Neutrophil (primary cell): ENCODE measurements around the gene TLE3.
A peak's percentile ranks its signal among the peaks of the same experiment; 100 is the strongest.

Source experiments
- H3K27ac ChIP-seq: fragments of 200-600 bp; sonication (generic); 2 replicates; pipeline ENCODE4 v1.5.1; 2016; ENCODE audit warnings: mild to moderate bottlenecking, moderate library complexity
- H3K27me3 ChIP-seq: fragments of 200-600 bp; sonication (generic); 2 replicates; pipeline ENCODE4 v1.6.0; 2016; ENCODE audit warnings: mild to moderate bottlenecking
- H3K36me3 ChIP-seq: fragments of 200-600 bp; sonication (generic); 2 replicates; pipeline ENCODE4 v1.5.1; 2017
- H3K4me1 ChIP-seq, 2 experiments: fragments of 200-600 bp in 1 of 2; sonication (generic) in 1 of 2; 1 replicate in 1 of 2; 2 replicates in 1 of 2; pipeline versions ENCODE4 v1.5.1 to v1.6.1; 2013 to 2016; ENCODE audit warnings: low read depth in 1 of 2, low read length in 1 of 2, mild to moderate bottlenecking in 1 of 2, moderate library complexity in 1 of 2; ENCODE audit not compliant: control insufficient read depth in 1 of 2, insufficient read depth in 1 of 2
- H3K4me3 ChIP-seq, 2 experiments: fragments of 200-600 bp in 1 of 2; sonication (generic) in 1 of 2; 1 replicate in 1 of 2; 2 replicates in 1 of 2; pipeline ENCODE4 v1.5.1; 2013 to 2016; ENCODE audit warnings: low read depth in 1 of 2, low read length in 1 of 2, mild to moderate bottlenecking in 1 of 2, moderate library complexity in 1 of 2
- H3K9me3 ChIP-seq: fragments of 200-600 bp; sonication (generic); 2 replicates; pipeline ENCODE4 v1.5.1; 2016
- TF ChIP-seq, protein P1 (sequence below): fragments of 200-600 bp; sonication (generic); IDR thresholded peaks from 2 replicates; pipeline ENCODE4 v1.5.1; 2016; ENCODE audit warnings: antibody characterized with exemption

TLE3 gene

GRCh38 chr15:70054884-70055387 is 42.8 kb downstream of the TLE3 start:
- TF ChIP-seq, protein P1, sequence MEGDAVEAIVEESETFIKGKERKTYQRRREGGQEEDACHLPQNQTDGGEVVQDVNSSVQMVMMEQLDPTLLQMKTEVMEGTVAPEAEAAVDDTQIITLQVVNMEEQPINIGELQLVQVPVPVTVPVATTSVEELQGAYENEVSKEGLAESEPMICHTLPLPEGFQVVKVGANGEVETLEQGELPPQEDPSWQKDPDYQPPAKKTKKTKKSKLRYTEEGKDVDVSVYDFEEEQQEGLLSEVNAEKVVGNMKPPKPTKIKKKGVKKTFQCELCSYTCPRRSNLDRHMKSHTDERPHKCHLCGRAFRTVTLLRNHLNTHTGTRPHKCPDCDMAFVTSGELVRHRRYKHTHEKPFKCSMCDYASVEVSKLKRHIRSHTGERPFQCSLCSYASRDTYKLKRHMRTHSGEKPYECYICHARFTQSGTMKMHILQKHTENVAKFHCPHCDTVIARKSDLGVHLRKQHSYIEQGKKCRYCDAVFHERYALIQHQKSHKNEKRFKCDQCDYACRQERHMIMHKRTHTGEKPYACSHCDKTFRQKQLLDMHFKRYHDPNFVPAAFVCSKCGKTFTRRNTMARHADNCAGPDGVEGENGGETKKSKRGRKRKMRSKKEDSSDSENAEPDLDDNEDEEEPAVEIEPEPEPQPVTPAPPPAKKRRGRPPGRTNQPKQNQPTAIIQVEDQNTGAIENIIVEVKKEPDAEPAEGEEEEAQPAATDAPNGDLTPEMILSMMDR, result no peak
- H3K4me1 ChIP-seq, result no peaks in the 10 kb centered on the region
- peak overlapping the region; percentile 29 for H3K27ac ChIP-seq
- no peaks in the 10 kb centered on the region for H3K27me3 ChIP-seq
- no peaks in the 10 kb centered on the region for H3K9me3 ChIP-seq
- no peak overlapping the region for H3K4me3 ChIP-seq
- peaks cover 100% of the 10 kb centered on the region for H3K36me3 ChIP-seq

DNA sequence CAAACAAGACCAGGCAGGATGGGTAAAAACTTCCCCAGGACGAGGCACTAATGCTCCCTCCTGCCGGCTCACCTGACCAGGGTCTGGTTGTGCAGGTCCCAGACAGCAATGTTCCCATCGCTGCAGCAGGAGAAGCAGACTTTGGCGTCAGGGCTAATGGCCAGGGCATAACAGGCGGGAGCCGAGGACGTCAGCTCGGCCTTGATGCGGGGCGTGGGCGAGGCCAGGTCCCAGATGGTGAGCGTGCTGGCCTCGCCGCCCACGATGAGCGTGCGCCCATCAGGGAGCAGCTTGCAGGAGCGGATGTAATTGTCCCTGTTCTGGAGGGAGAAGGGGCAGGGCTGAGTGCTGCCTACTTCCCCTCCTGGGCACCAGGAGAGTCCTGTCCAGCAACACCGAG is 43.4 kb downstream of the TLE3 start:
- TF ChIP-seq, protein P1, result no peak
- H3K4me1 ChIP-seq, result no peaks in the 10 kb centered on the region
- peak overlapping the region; percentile 13 for H3K27ac ChIP-seq
- peaks cover 100% of the 10 kb centered on the region for H3K36me3 ChIP-seq
- no peaks in the 10 kb centered on the region for H3K27me3 ChIP-seq
- H3K9me3 ChIP-seq, result no peaks in the 10 kb centered on the region
- H3K4me3 ChIP-seq, result no peak overlapping the region

DNA sequence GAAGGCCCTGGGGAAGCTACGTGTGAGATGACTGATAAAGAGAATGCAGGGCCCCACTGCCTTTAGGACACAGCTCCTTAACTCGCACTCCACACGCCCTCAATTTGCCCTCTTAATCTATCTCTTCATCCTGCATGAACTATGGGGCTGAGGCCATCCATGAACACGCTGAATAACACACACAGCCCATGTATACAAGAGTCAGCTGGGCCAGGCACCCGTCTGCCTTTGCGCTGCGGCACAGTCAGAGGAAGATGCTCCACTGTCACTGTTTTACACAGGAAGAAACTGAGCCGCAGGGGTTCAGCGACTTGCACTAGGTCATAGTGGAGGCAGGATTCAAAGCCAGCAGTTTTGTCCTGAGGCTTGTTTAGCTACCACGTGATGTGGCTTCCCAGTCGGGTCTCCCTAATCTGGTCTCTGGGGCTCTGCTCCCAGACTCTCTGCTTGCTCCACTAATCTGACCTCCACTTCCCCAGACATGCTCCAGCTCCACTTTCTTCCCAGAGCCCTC is 43.9 kb downstream of the TLE3 start:
- Histone ChIP-seq H3K4me3 (no peak overlapping the region), H3K9me3 (no peaks in the 10 kb centered on the region), H3K27me3 (no peaks in the 10 kb centered on the region), H3K4me1 (no peaks in the 10 kb centered on the region), H3K36me3 (peaks cover 100% of the 10 kb centered on the region), H3K27ac (peak overlapping the region; percentile 27)
- TF ChIP-seq, protein P1, result no peak

- H3K27me3 ChIP-seq, result no peaks in the 10 kb centered on the region
- H3K36me3 ChIP-seq, result peaks cover 100% of the 10 kb centered on the region
Measured at GRCh38 chr15:70053001-70053715, 44.6 kb downstream of the TLE3 start.

DNA sequence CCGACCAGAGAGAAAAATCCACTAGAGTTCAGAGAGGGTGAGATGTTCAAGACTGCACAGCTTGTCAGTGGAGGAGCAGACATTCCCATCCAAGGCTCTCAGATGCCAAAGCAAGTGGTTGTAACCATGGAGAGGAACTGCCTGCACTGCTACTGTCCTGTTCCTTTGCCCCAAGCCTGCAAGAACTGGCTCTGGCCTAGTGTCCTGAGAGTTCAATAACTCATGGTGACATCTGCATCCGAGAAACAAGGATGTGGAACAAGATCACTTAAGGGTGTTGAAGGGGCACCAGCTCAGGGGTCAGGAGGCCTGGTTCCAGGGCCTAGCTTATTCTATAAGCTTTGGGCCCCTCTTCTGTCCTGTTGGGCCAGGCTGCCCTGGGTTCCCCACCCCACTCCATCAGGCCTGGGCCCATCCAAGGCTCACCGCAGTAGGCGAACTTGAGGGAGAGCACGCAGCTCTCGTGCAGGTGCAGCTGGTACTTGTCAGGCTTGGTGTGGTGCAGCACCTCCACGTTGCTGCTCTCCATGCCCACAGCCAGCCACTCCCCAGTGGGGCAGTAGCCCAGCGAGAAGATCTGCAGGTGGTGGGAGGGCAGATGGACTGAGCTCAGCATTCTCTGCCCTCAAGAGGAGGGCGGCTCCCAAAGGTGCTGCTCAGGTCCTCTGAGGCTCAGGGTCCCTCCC is 45.6 kb downstream of the TLE3 start:
- H3K27me3 ChIP-seq, result no peaks in the 10 kb centered on the region
- H3K36me3 ChIP-seq, result peaks cover 100% of the 10 kb centered on the region
- peak overlapping the region; percentile 14 for H3K27ac ChIP-seq
- no peaks in the 10 kb centered on the region for H3K9me3 ChIP-seq
- TF ChIP-seq, protein P1, result no peak
- H3K4me3 ChIP-seq, result no peak overlapping the region
- H3K4me1 ChIP-seq, result no peaks in the 10 kb centered on the region

More at GRCh38 chr15:70053001-70053715, 44.6 kb downstream of the TLE3 start:
- H3K4me3 ChIP-seq, result no peak overlapping the region
- TF ChIP-seq, protein P1, result no peak
- no peaks in the 10 kb centered on the region for H3K9me3 ChIP-seq
- no peaks in the 10 kb centered on the region for H3K4me1 ChIP-seq
- peak overlapping the region; percentile 27 for H3K27ac ChIP-seq
